HepG2 (cell line): ENCODE results near the gene GOT2. TPM values are rescaled to one million over a fixed set of nuclear protein-coding genes. Genes with fewer than 3 reads are reported as not detected.

ENCODE experiments used
- ARID3A ChIP-seq: IDR thresholded peaks from 2 replicates; pipeline ENCODE4 v1.6.1; 2012; ENCODE audit warnings: low read depth, low read length, improper control_type of control experiment
- ARNT ChIP-seq: fragments of 450-650 bp; IDR thresholded peaks from 2 replicates; pipeline ENCODE4 v1.6.1; 2017
- FIP1L1 ChIP-seq: fragments of 200-400 bp; formaldehyde crosslinking; IDR thresholded peaks from 2 replicates; pipeline ENCODE4 v1.6.1; 2018; ENCODE audit warnings: low read depth, mild to moderate bottlenecking, low read length, moderate library complexity, borderline replicate concordance; ENCODE audit not compliant: insufficient read depth
- GLMP ChIP-seq: sonication (generic); formaldehyde crosslinking; IDR thresholded peaks from 2 replicates; pipeline ENCODE4 v1.9.0; 2021; ENCODE audit warnings: missing genetic modification reagents, mild to moderate bottlenecking, borderline replicate concordance
- KDM5B ChIP-seq: sonication (generic); formaldehyde crosslinking; IDR thresholded peaks from 2 replicates; pipeline ENCODE4 v1.4.0; 2020; ENCODE audit warnings: missing genetic modification reagents, mild to moderate bottlenecking, borderline replicate concordance
- KLF9 ChIP-seq: IDR thresholded peaks from 2 replicates; pipeline ENCODE4 v1.6.1; 2016; ENCODE audit warnings: low read depth
- PAWR ChIP-seq: sonication (generic); formaldehyde crosslinking; IDR thresholded peaks from 2 replicates; pipeline ENCODE4 v1.4.0; 2020; ENCODE audit warnings: missing genetic modification reagents, mild to moderate bottlenecking, borderline replicate concordance
- PHF20 ChIP-seq: sonication (generic); formaldehyde crosslinking; IDR thresholded peaks from 2 replicates; pipeline ENCODE4 v1.5.0; 2020; ENCODE audit warnings: mild to moderate bottlenecking, missing genetic modification reagents
- RFX5 ChIP-seq: IDR thresholded peaks from 2 replicates; pipeline ENCODE4 v1.6.1; 2011; ENCODE audit warnings: low read depth, low read length, improper control_type of control experiment
- SALL1 ChIP-seq: sonication (generic); formaldehyde crosslinking; IDR thresholded peaks from 2 replicates; pipeline ENCODE4 v1.8.0; 2022; ENCODE audit warnings: mild to moderate bottlenecking, missing genetic modification reagents
- SMAD9 ChIP-seq: sonication (generic); formaldehyde crosslinking; IDR thresholded peaks from 2 replicates; pipeline ENCODE4 v1.5.1; 2020; ENCODE audit warnings: mild to moderate bottlenecking, missing genetic modification reagents
- SMARCE1 ChIP-seq: fragments of 450-650 bp; IDR thresholded peaks from 2 replicates; pipeline ENCODE4 v1.6.1; 2017; ENCODE audit warnings: borderline replicate concordance
- SMC3 ChIP-seq: IDR thresholded peaks from 2 replicates; pipeline ENCODE4 v1.6.1; 2011; ENCODE audit warnings: low read length, improper control_type of control experiment
- ZBTB1 ChIP-seq: sonication (generic); formaldehyde crosslinking; IDR thresholded peaks from 2 replicates; pipeline ENCODE4 v1.4.0; 2020; ENCODE audit warnings: missing genetic modification reagents, borderline replicate concordance
- ZBTB10 ChIP-seq: sonication (generic); formaldehyde crosslinking; IDR thresholded peaks from 2 replicates; pipeline ENCODE4 v1.4.0; 2020; ENCODE audit warnings: missing genetic modification reagents, borderline replicate concordance
- ZBTB46 ChIP-seq: sonication (generic); formaldehyde crosslinking; IDR thresholded peaks from 2 replicates; pipeline ENCODE4 v1.4.0; 2020; ENCODE audit warnings: mild to moderate bottlenecking, missing genetic modification reagents, borderline replicate concordance
- ZNF121 ChIP-seq: sonication (generic); formaldehyde crosslinking; IDR thresholded peaks from 2 replicates; pipeline ENCODE4 v1.5.0; 2020; ENCODE audit warnings: mild to moderate bottlenecking, missing genetic modification reagents
- ZNF253 ChIP-seq: sonication (generic); formaldehyde crosslinking; IDR thresholded peaks from 2 replicates; pipeline ENCODE4 v1.8.0; 2022; ENCODE audit warnings: mild to moderate bottlenecking, missing genetic modification reagents, borderline replicate concordance
- ZNF280B ChIP-seq: sonication (generic); formaldehyde crosslinking; IDR thresholded peaks from 2 replicates; pipeline ENCODE4 v1.5.0; 2020; ENCODE audit warnings: missing genetic modification reagents, mild to moderate bottlenecking, borderline replicate concordance
- ZNF841 ChIP-seq: sonication (generic); formaldehyde crosslinking; IDR thresholded peaks from 2 replicates; pipeline ENCODE4 v1.8.1; 2023; ENCODE audit warnings: missing genetic modification reagents, borderline replicate concordance
- polyA plus RNA-seq, 8 experiments: library from polyadenylated mRNA; depleted of rRNA in 3 of 8; stranded (reverse) in 7 of 8; unstranded in 1 of 8; fragments of >200 nt; fragmentation: Illumina TruSeq in 4 of 8; extraction: Trizol in 4 of 8; gene quantifications; 2 replicates each; pipeline versions ENCODE4 v1.2.1 to v1.2.3, GENCODE V29; 2011 to 2016; ENCODE audit warnings: low read depth in 4 of 8, missing spikeins in 1 of 8, mixed read lengths in 1 of 8; ENCODE audit not compliant: insufficient read depth in 1 of 8
- total RNA-seq, 5 experiments: library from RNA; depleted of rRNA; stranded (reverse); fragments of >200 nt; fragmentation: Illumina TruSeq; extraction: Trizol; gene quantifications; 2 replicates each; pipeline ENCODE4 v1.2.3, GENCODE V29; 2016; ENCODE audit warnings: low read depth in 1 of 5

GOT2 gene
- total and polyA plus RNA-seq, 2 of the 13 experiments (the other 11 are each of a cell fraction or from before 2014, with no cell fraction given): 32.6 to 121 TPM

- TF ChIP-seq SMARCE1 (no peak), ARNT (no peak), ZBTB46 (no peak), RFX5 (no peak), GLMP (CRISPR knock-in tag) (no peak), KLF9 (no peak), SALL1 (peak; percentile 79; the same call in 1 of the 2 replicates), ARID3A (no peak), PAWR (CRISPR knock-in tag) (0 out of 2 replicates have a peak, but pooled peaks have one; percentile 72), SMC3 (no peak), PHF20 (CRISPR knock-in tag) (peak; percentile 96), FIP1L1 (no peak), SMAD9 (CRISPR knock-in tag) (no peak; the same call in 1 of the 2 replicates), ZNF253 (CRISPR knock-in tag) (peak; percentile 11; the same call in 1 of the 2 replicates), ZBTB10 (CRISPR knock-in tag) (0 out of 2 replicates have a peak, but pooled peaks have one; percentile 75), KDM5B (CRISPR knock-in tag) (peak; percentile 73), ZBTB1 (CRISPR knock-in tag) (no peak), ZNF841 (CRISPR knock-in tag) (no peak), ZNF280B (CRISPR knock-in tag) (0 out of 2 replicates have a peak, but pooled peaks have one; percentile 71), ZNF121 (no peak; the same call in 1 of the 2 replicates)
Observed at GRCh38 chr16:58684354-58685083, 49.6 kb downstream of the GOT2 start, which contains the start of gene SLC38A7 (continued).
